ENCODE data around the gene ZMYND10.

The ZMYND10 gene

DNA sequence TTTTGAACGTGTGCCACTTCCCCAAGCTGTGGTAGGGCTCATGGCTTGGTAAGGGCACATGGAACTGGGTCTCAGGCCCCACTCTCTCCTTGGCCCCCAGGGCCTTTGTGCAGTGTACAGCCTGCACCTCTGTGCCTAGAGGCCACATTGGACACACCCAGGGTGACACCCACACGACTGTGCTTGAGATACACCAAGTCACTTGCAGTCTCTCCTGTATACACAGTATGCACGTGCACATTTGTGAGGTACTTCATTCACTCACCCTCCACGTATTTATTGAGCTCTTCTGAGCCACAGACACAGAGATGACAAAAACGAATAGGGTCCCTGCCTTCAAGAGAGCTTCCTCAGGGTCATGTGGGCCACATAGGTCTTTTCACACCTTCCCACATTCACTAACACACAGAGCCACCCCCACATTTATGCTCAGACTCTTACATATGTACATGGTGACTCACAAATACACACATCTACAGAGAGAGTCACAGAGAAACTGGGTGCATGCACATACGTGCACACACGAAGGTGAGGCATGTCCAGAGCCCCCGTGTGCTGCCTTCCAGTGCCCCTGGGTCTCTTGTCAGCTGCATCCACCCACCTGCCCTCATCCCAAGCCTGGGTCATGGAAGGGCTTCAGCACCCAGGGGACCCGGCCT, 23.6 kb upstream of the ZMYND10 start:
- DNase-seq = no peak

DNA sequence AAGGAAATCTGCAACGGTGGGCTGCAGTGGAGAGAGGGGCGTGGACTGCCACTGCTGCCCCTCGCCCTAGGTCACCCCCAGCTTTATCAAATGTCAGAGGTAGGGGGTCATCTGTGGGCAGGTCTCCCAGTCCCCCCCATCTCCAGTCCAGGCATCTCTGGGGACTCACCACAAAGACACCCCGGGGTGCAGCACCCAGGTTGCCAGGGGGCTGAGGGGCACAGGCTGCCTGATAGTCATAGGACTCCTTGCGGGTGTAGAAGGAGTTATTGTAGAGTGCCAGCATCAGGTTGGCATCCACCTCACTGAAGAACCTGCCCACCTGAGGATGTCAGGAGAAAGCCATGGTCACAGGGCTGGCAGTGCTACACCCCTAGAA, 20.3 kb upstream of the ZMYND10 start:
- no peak for DNase-seq

DNA sequence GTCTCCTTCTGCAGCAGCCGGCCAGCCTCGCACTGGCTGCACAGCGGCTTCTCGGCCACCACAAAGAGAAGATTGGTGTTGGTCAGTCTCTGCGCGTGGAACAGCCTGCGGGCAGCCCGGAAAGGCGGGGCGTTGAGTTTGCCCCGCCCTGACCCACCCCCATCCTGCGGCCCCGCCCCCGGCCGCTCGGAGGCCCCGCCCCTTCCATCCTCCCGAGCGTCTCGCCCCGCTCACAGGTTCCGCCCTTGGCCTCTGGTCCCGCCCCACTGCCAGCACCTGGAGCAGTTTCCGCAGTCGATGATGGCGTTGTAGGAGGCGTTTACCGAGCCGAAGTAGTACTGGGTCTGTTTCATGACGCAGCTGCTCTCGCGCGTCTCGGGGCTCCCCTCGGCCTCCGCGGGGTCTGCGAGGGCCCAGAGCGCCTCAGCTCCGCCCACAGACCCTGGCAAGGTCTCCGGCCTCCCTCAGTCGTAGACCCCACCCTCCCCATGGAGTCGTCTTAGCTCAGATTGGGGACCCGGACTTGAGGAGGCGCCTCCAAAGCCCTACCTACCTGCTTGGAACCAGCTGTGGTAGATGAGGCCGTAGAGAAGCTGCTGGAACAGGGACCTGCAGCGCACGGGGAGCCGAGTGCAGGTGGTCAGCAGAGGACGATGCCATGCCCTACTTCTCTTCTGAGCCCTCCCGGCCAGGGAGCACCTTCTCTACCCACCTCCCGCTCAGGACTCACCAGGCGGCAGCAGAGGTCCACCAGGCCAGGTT, 19.7 kb upstream of the ZMYND10 start:
- DNase-seq = peak; percentile 52

DNA sequence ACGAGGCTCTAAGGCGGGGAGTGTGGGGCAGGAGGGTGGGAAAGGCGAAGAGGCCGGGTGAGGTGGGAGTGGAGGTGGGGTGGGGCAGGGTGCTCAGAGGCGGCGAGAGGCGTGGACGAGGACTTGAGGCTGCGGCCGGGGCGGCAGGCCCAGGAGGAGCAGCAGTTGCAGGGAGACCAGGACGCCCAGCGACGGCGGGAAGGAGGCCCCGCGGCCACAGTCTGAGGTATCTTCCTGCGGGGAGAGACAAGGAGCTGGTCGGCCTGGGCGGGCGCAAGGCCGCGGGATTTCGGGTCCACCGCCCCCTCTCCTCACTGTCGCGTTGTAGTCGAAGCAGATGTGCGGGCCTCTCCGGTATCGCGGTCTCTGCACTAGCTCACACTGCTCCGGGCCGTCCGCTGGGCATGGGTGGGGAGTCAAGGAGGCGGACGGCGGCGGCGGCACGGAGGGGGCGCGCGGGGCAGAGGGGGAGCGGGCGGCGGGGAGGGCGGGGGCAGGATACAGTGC, 19.1 kb upstream of the ZMYND10 start:
- no peak for DNase-seq

DNA sequence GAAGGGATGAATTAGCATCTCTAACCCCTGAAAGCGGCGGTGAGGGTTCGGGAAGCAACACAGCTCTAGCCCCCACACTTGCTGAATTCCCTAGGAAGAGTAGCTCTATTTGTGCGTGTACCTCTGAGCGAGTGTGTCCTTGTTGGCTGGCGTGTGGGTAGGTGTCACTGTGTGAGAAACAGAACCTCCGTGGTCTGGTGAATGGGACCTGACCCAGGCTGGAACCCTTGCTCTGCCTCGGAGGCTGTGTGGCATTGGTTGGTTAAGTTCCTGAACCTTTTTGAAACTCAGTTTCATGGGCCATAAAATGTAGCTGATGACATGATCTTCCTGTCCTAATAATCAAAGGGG, 14.2 kb upstream of the ZMYND10 start:
- DNase-seq = no peak

DNA sequence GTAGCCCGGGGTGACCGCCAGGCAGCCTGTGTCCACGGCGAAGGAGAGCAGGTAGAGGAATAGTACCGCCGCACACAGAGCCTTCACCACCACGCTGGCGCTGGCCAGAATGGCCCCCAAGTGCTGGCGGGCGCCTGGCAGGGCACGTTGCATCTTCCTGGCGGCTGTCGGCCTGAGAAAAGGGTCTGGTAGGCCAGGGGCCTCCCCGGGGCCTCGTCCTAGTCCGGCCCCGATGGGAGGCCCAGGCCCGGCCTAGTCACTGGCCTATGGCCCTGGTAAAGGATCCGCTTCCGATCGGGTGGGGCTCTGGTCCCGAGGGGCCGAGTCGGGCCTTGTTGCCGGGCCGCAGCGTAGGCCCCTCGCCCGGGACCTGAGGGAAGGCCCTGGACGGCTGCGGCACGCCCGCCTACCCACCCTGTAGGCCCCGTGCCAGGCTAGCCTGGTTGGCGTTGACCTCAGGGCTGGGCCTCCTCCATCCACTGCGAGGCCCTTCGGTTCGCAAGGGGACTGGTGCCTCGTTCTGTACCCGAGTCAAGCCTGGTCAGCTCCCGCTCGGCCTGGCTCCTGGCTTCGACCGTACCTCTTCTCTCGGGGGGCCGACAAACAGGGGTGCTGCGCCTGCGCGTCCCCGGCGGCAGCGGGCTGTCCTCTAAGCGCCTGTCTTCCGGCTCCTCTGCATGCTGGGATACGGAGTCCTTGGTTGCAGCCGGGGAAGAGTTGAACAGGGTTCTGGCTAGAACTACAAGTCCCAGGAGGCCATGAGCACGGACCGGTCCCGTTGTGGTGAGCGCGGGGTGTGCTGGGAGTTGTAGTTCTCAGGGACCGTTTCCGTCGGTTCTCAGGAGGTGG, 13.6 kb upstream of the ZMYND10 start, which contains the start of gene TMEM115:
TMEM115 (minus strand) TSS at position 611 of the 849 bp plus-strand sequence; CDS start at position 153, 458 bp downstream.
- peak; percentile 100 for DNase-seq

DNA sequence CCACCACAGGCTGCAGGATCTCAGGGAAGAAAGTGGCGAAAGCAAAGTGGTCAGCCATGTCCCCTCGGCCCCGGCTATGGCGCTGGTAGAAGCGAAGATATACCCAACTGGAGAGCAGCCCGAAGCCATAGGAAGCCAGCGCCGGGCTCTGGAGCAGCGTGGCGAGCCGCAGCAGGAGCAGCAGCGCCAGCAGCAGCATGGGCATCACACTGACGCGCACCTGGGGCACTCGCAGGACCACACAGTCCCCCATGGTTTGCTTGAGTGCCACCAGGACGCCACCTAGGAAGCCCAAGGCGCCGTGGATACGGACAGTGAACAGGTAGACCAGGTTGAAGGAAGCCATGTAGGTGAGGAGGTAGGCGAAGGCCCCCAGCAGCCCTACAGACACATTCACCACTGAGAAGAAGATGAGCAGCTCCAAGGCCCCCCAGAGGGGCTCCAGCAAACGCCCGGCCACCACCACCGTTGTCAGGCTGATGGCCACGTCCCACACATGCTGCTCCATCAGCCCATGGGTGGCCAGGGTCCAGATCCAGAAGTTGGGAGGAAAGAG, 12.9 kb upstream of the ZMYND10 start:
- no peak for DNase-seq

DNA sequence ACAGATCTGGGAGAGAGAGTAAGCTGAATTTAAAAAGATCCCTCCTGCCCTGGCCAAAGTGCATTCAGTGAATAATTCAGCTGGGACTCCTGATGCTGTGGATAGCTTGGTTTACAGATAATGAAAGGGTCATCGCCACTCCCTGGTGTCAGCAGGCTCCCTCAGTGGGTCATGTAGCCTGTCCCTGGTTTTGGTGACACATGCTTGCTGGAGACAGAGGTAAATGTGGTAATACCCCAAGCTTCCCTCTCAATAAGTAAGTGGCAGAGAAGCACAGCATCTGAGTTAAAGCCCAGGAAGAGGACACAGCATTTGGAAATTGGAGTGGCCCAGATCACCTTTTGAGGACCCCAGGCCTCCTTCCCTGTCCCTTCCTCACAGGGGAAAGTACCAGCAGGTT, 11.9 kb upstream of the ZMYND10 start:
- no peak for DNase-seq

DNA sequence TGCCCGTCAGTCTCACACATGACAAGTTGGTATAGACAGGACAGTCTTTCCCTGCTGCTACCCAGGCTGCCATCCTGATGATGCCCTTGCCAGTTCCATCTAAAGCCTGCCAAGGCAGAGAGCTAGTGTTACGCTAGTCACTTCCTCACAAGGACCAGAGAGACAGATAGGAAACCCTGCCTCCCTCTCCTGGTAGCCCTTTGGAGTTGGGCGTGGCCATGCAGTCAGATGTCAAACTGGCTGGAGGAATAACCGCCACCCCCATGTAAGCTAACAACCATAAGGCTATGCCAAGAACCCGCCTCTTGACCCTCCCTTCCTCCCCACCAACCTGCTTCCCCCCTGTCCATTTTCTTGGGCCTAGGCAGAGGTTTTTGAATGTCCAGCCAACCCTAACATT, 11.0 kb upstream of the ZMYND10 start:
- no peak for DNase-seq

DNA sequence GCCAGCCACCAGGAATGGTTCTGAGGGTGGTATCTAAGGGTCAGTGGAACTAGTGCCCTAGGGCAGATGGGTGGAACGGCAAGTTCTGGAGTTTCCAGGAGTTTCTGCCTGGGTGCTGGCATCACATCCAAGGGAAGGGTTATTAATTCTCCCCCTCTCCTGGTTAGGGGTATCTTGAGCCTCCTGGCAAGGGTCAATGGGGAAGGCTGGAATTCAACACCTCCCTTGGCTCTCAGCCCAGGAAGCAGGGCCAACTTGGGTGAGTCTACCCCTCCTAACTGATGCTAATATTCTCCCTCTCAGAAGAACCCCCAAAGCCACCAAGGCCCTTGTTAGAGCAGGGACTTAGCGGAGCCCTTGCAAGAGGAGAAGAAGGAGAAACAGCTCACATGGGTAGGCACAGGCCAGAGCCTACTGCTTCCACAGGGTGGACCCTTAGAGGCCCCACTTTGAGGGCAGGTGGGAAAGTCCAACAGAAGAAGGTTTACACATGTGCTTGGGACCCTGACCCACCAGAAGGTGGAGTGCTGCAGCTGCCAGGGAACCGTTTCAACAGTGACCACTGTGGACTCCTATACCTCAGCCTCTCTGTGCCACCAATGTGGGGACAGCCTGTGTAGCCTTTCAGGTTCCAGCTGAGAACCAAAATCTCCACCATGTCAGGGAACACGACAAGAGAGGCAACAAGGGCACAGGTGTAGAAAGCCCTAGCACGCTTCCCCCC, 10.5 kb upstream of the ZMYND10 start:
- no peak for DNase-seq

DNA sequence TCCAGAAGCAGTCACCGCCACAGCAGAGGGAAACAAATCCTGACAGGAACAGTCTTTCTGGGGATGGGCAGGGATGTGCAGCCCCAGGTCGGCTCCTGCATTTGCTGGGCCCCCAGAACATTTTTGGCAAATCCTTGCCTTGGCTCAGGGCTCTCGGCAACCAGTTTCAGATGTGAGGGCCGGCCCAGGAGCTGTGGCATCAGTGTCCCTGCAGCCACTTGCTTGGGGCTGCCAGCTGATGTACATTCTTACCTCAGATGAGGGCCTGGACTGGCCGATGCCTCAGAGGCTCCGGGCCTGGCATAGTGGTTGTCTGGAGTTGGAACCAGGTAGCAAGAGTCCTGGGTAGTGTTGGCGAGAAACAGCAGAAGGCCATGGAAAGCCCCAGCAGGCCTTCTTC, 9.3 kb upstream of the ZMYND10 start:
- DNase-seq = no peak

DNA sequence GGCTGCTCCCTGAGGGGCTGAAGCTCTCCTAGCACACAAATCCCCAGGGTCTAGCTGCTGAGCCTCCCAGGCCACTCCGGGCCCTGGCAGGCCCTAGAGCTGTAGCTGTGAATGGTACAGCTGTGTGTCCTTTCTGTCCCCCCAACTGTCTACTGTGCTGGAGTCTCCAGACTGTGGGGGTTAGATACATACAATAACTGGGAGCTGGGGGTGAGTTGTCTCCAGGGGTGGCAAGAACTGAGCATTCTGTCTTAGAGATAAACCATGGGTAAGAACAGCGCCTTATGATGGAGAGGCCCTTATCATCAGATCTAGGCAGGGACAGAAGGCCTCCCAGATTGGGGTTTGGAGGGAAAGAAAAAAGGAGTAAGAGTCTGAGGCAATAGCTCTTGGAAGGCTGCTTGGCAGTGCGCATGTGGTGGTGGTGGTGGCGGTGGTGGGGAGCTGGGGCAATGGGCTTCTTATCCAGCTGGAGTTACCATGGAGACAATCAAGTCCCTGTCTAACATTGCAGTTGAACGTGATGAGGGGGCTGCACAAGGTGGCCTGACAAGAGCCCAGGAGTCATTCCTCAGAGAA, 8.7 kb upstream of the ZMYND10 start:
- no peak for DNase-seq

DNA sequence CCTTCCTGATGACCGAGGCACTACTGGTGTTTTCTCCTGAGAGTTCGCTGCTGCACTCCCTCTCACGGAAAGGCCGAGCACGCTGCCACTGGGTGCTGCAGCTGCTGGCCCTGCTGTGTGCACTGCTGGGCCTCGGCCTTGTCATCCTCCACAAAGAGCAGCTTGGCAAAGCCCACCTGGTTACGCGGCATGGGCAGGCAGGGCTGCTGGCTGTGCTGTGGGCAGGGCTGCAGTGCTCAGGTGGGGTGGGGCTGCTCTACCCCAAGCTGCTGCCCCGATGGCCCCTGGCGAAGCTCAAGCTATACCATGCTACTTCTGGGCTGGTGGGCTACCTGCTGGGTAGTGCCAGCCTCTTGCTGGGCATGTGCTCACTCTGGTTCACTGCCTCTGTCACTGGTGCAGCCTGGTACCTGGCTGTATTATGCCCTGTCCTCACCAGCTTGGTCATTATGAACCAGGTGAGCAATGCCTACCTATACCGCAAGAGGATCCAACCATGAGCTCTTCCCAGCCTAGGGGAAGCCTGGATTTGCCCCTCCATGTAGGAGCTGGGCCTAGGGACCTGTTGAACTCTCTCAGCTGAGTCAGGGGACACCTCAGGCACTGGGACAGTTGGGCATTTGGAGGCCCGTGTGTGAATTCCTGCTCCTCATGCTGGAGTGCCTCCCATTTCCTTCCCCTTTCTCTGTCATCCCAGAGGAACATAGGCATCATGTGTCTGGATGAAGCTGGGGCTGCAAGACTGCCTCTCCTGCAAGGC, 7.9 kb upstream of the ZMYND10 start:
- no peak for DNase-seq

DNA sequence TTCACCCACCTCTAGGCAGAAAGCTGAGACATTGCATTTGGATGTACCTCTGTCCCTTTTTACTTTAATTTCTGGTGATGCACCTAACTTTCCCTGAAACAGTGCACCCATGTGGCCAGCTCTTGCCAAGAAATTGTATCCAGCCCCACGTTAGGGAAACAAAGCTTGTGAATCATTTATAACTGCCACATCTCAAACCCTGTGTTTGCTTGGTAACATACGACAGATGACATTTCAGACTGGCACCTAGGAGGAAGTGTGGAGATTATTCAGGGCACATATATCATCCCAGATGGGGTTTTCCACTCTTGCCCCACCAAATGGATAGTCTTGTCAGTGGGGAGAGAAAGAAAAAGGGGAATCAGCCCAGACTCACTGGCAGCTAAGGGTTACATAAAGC, 7.2 kb upstream of the ZMYND10 start:
- peak; percentile 46 for DNase-seq

DNA sequence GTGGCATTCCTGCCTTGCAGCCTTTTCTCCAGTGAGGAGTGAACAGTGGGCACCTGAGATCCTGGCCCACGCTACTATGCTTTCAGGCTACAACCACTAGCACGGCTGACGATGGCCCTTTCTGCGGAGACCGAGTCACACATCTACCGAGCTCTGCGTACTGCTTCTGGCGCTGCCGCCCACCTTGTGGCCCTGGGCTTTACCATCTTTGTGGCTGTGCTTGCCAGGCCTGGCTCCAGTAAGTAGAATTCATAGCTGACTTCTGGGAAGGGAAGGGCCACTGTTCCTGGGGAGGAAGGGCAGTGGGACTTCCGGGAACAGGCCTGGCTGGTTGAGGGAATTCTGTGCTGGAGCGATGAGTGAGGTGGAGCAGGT, 5.8 kb upstream of the ZMYND10 start:
- DNase-seq = no peak

DNA sequence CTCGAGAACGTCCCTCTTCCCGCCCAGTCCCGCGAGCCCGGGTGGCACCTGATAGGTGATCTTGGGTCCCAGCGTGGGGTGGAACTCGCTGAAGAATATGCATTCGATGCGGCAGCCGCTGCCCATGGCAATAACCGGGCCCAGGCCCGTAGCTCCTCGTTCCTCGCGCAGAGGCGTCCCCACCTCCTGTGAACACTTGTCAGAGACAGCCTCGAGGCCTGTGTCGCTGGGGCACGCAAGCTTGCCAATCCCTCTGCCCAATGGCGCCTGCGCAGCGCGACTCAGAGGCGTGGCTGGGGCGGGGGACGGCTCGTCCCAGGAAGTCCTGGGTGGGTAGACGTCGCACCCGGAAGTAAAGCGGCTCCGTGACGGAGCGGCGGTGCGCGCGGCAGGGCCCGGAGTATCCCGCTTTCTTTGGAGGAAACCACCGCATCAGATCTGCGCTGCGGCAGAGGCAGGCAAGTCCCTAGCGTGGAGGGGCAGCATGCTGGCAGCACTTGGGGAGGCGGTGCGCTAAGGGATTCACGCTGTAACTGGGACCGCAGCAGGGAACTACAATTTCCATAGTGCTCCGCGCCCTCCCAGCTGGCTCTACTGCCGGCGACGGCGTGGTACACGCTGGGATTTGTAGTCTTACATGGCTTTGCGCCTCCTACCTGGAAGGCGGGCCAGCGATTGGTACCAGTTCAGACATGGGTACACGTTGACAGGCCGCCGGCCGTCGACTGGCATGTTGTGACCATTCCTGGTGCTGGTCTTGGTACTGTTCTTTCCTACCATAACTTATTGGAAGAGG, 5.2 kb upstream of the ZMYND10 start, which contains the start of the genes CYB561D2 and NPRL2:
CYB561D2 (plus strand) TSS at position 336 of the 796 bp plus-strand sequence. CDS start 572 bp downstream, outside the sequence.
NPRL2 (minus strand) TSS at position 249 of the 796 bp plus-strand sequence; CDS start at position 126, 123 bp downstream.
- DNase-seq = peak; percentile 88

DNA sequence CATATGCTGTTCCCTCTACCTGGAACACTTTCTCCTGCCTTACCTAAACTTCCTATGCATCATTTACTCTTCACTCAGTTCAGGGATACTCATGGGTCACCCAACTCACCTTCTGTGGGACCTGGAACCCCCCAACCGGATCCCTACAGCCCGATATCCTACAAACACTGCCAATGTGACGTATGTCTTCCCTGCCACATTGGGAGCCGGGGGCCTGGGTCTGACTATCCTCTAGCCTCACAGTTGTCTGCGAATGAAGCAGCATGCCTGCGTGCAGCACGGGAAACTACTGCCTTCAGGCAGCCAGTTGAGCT, 4.6 kb upstream of the ZMYND10 start:
- no peak for DNase-seq

DNA sequence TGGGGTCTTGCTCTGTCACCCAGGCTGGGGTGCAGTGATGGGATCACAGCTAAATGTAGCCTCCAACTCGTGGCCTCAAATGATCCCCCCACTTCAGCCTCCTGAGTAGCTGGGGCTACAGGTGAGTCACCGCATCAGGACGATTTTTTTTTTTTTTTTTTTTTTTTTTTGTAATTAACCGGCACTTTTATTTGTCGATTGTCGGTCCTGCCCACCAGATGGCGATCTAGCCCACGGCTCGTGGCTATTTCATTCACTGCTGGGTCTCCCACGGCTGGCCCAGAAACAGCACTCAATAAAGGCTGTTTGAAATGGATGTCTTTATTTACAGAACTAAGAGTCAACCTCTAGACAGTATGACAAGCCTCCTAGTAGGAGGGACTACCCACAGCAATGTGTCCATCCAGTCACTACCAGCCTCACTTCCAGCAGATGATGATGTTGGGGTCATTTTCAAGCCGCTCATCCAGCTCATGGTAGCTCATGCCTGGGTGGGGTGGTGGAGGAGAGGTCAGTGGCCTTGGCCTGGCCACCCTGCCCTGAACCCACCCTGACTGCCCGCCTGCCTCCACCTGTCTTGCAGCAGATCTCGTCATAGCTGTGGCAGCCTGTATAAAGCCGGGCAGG, 1.8 kb upstream of the ZMYND10 start:
- peak; percentile 63 for DNase-seq

DNA sequence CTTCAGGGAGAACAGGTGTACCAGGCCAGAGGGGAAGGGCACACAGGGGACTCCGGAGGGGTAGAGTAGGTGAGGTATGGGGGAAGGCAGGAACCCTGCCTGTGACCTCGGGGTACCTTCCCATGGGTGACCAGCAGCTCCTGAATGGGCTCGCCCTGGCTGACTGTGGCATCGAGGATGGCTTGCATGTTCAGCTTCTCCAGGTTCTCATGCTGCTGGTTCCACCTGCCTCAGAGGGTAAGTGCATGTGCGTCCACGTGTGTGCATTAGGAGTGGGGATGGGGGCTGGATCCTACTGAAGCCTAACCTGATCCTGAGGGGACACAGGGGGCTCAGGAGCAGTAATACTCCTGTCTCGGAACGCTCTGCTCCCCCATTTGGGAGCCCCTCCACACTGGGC, 524 bp downstream of the ZMYND10 start:
- no peak for DNase-seq
